Keratinocyte (primary cell): Measurements from ENCODE around the gene ZFP3. TPM values are rescaled to one million over a fixed set of nuclear protein-coding genes. Genes with fewer than 3 reads are reported as not detected.
"Not testable (repeated sequence)": the region's sequence is repeated elsewhere in the genome, so short reads cannot be mapped to it uniquely, and the experiment has no call there.

ENCODE experiments used
- DNase-seq: peaks from one replicate; pipeline ENCODE4 v3.0.0-alpha.2; 2011; ENCODE audit warnings: low read depth, missing footprints, low spot score
- FAIRE-seq: peaks from 2 replicates; lab custom pipeline; 2011; peaks lifted over from hg19 to GRCh38; lab: Jason Lieb, UNC
- H2AFZ ChIP-seq: 2 replicates; pipeline ENCODE4 v1.6.0; 2012; ENCODE audit warnings: low read length, control low read depth, inconsistent platforms; ENCODE audit not compliant: control insufficient read depth
- H3K27ac ChIP-seq: 2 replicates; pipeline ENCODE4 v1.5.1; 2011; ENCODE audit warnings: low read length; ENCODE audit not compliant: control insufficient read depth, insufficient read depth
- H3K27me3 ChIP-seq: 3 replicates; pipeline ENCODE4 v1.6.0; 2011; ENCODE audit warnings: low read length; ENCODE audit not compliant: control insufficient read depth, insufficient read depth; ENCODE audit errors: extremely low read depth
- H3K36me3 ChIP-seq, 2 experiments: 2 replicates in 1 of 2; 3 replicates in 1 of 2; pipeline ENCODE4 v1.5.1; 2011; ENCODE audit warnings: low read length in 2 of 2, mild to moderate bottlenecking in 1 of 2; ENCODE audit not compliant: control insufficient read depth in 2 of 2, insufficient read depth in 2 of 2; ENCODE audit errors: extremely low read depth in 1 of 2
- H3K4me1 ChIP-seq: 3 replicates; pipeline ENCODE4 v1.5.1; 2011; ENCODE audit warnings: low read length; ENCODE audit not compliant: control insufficient read depth, insufficient read depth; ENCODE audit errors: extremely low read depth
- H3K4me2 ChIP-seq: 3 replicates; pipeline ENCODE4 v1.6.0; 2011; ENCODE audit warnings: low read depth, low read length; ENCODE audit not compliant: control insufficient read depth, insufficient read depth; ENCODE audit errors: extremely low read depth
- H3K4me3 ChIP-seq, 3 experiments: fragments of 200-600 bp in 1 of 3; sonication (generic) in 1 of 3; 2 replicates in 2 of 3; 3 replicates in 1 of 3; pipeline ENCODE4 v1.5.1; 2011 to 2016; ENCODE audit warnings: low read length in 3 of 3, mild to moderate bottlenecking in 3 of 3, control low read depth in 2 of 3, inconsistent platforms in 1 of 3, low read depth in 1 of 3, mixed read lengths in 1 of 3, mixed run types in 1 of 3, moderate library complexity in 1 of 3; ENCODE audit not compliant: control insufficient read depth in 2 of 3, insufficient read depth in 2 of 3; ENCODE audit errors: extremely low read depth in 1 of 3
- H3K79me2 ChIP-seq: 2 replicates; pipeline ENCODE4 v1.6.0; 2012; ENCODE audit warnings: low read length; ENCODE audit not compliant: control insufficient read depth, insufficient read depth
- H3K9ac ChIP-seq: 3 replicates; pipeline ENCODE4 v1.6.0; 2011; ENCODE audit warnings: low read length; ENCODE audit not compliant: control insufficient read depth, insufficient read depth; ENCODE audit errors: extremely low read depth
- H3K9me1 ChIP-seq: 3 replicates; pipeline ENCODE4 v1.6.0; 2011; ENCODE audit warnings: low read length; ENCODE audit not compliant: control insufficient read depth, insufficient read depth; ENCODE audit errors: extremely low read depth
- H3K9me3 ChIP-seq: 2 replicates; pipeline ENCODE4 v1.5.1; 2012; ENCODE audit warnings: low read depth, low read length; ENCODE audit not compliant: control insufficient read depth
- H4K20me1 ChIP-seq: 3 replicates; pipeline ENCODE4 v1.6.0; 2011; ENCODE audit warnings: low read length; ENCODE audit not compliant: control insufficient read depth, insufficient read depth; ENCODE audit errors: extremely low read depth
- CTCF ChIP-seq, 3 experiments: IDR thresholded peaks in 1 of 3; conservative IDR thresholded peaks in 1 of 3; optimal IDR thresholded peaks in 1 of 3; 2 replicates in 2 of 3; 3 replicates in 1 of 3; pipeline versions ENCODE3 to v1.5.1; 2011; ENCODE audit warnings: low read length in 3 of 3, mild to moderate bottlenecking in 3 of 3, moderate library complexity in 2 of 3, control low read depth in 1 of 3, inconsistent platforms in 1 of 3; ENCODE audit not compliant: insufficient read depth in 2 of 3; ENCODE audit errors: extremely low read depth in 1 of 3
- EZH2 ChIP-seq: IDR thresholded peaks from one replicate; pipeline ENCODE4 v1.6.1; 2012; ENCODE audit warnings: inconsistent platforms, mild to moderate bottlenecking, low read length, moderate library complexity
- dilution Hi-C: fragments of 300-500 bp; cut with MboI; formaldehyde crosslinking; loops from one replicate; pipeline ENCODE4 v1.7.0; 2020; ENCODE audit warnings: low sequenced_read_pairs; ENCODE audit not compliant: extremely low pct_ligation_motif_present
- polyA plus RNA-seq, 5 experiments: library from polyadenylated mRNA; depleted of rRNA in 3 of 5; stranded (reverse) in 3 of 5; stranded (forward) in 1 of 5; unstranded in 1 of 5; fragments of >200 nt; gene quantifications; 1 replicate in 1 of 5; 2 replicates in 3 of 5; 3 replicates in 1 of 5; pipeline versions ENCODE4 v1.2.1 to v1.2.3, GENCODE V29; 2011 to 2012; ENCODE audit warnings: missing spikeins in 2 of 5, low read depth in 1 of 5, low replicate concordance in 1 of 5

ZFP3 gene
- polyA plus RNA-seq, 1 donor (not counting 4 experiments of a cell fraction or from before 2014, with no cell fraction given): 3.0 TPM

DNA sequence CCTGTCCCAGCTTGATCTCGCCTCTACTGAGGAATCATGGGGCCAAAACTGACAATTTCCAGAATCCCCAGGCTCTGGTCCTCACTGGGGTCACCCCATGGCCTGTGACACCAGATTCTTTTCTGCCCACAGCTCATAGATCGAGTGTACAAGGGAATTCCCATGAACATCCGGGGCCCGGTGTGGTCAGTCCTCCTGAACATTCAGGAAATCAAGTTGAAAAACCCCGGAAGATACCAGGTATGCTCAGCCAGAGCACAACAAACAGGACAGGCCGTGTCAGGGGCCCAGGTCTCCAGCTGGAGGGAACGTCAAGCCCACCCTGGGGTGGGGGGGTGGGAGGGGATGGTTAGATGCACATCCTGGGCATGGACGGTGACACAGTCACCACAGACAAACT is 55.0 kb downstream of the ZFP3 start:
- FAIRE-seq: no peak
- Histone ChIP-seq H3K4me2 (no peak overlapping the region), H2AFZ (no peak overlapping the region), H3K4me3 (no peak overlapping the region), H3K79me2 (no peaks in the 10 kb centered on the region), H3K36me3 (no peaks in the 10 kb centered on the region), H3K9me1 (no peaks in the 10 kb centered on the region), H4K20me1 (no peaks in the 10 kb centered on the region), H3K27me3 (no peaks in the 10 kb centered on the region), H3K9ac (no peak overlapping the region), H3K4me1 (no peaks in the 10 kb centered on the region), H3K27ac (no peak overlapping the region), H3K9me3 (no peaks in the 10 kb centered on the region)
- dilution Hi-C loops: no loop called here
- DNase-seq: no peak
- no peak for TF ChIP-seq CTCF (optimal IDR thresholded peaks at IDR 0.05 in 1 of 3, IDR thresholded peaks at IDR 0.05 in 1 of 3, conservative IDR thresholded peaks at IDR 0.05 in 1 of 3; ENCODE audit: extremely low read depth in 1 of 3, insufficient read depth in 2 of 3, low read length in 3 of 3)
- TF ChIP-seq EZH2: no peak

DNA sequence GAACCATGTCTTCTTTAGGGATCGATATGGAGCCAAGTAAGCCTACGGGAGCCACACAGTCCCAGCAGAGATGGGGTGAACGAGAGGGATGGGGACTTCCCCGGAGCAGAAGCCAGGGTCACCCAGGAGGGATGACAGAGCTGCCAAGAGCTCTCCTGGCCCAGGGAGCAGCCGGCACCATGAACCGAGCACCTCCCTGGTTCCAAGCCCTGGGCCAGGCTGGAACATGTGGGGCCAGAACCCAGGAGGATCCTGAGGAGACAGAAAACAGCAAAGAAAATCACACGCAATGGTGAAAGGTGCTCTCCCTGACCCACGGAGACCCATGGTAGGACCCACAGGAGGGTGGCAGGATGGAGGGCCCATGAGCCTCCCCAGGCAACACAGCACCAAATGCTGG is 55.7 kb downstream of the ZFP3 start:
- H3K79me2 ChIP-seq, H3K4me3 ChIP-seq, H3K27me3 ChIP-seq, H3K9ac ChIP-seq, H3K27ac ChIP-seq, H3K4me2 ChIP-seq, H3K36me3 ChIP-seq, dilution Hi-C loops, FAIRE-seq, H3K9me1 ChIP-seq, H4K20me1 ChIP-seq, H2AFZ ChIP-seq, H3K9me3 ChIP-seq, H3K4me1 ChIP-seq, DNase-seq: not testable (repeated sequence)

DNA sequence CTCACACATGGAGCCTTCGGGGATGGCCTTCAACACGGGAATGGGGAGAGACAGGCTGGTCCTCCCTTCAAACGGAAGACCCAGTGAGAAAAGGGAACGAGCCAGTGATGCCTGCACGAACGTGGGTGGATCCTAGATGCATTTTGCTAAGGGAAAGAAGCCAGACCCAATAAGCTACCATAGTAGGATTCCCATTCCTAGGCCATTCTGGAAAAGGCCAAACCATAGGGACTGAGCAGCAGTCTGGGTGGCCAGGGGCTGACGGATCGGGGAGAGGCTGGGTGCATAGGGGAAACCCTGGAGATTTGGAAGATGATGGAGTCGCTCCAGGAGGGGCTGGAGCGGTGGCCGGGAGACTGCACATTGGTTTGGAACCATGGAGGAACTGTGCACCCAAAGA is 56.3 kb downstream of the ZFP3 start:
- H3K4me3 ChIP-seq, H3K36me3 ChIP-seq, H2AFZ ChIP-seq, H3K79me2 ChIP-seq, H3K27ac ChIP-seq, FAIRE-seq, H3K9me3 ChIP-seq, H3K9ac ChIP-seq, H4K20me1 ChIP-seq, H3K9me1 ChIP-seq, H3K4me2 ChIP-seq, dilution Hi-C loops, H3K27me3 ChIP-seq, DNase-seq, H3K4me1 ChIP-seq: not testable (repeated sequence)

DNA sequence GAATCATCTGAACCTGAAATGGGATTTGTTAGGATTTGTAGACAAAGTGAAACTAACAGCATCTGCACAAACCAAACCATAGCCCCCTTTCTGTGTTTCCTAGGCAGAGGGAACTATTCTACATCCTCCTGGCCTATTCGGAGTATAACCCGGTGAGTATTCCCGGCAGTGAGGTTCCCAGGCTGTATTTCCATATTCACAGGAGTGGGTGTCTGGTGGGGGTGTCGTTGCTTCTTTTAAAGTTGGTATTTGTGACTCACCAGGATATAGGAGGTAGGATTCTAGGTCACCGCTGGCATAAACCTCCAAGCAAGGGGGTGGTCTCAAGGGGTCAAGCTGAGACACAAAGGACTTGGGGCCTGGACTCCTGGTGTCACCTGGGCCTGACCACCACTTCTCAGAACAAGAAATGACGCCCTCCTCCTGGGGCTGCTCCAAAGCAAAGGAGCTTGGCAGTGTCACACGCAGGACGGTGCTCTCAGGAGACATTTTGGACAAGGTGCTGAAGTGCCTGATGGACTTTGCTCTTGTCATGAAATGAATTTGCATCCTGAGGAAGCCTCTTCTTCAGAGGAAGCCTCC is 57.0 kb downstream of the ZFP3 start:
- H3K4me3 ChIP-seq, H3K9ac ChIP-seq, H3K36me3 ChIP-seq, H3K4me1 ChIP-seq, H3K27me3 ChIP-seq, H4K20me1 ChIP-seq, DNase-seq, H3K4me2 ChIP-seq, dilution Hi-C loops, H3K9me3 ChIP-seq, H3K27ac ChIP-seq, H3K79me2 ChIP-seq, H3K9me1 ChIP-seq, FAIRE-seq, H2AFZ ChIP-seq: not testable (repeated sequence)
